Measurements from ENCODE around the gene ZFYVE1. TPM values are rescaled to one million over a fixed set of nuclear protein-coding genes. Genes with fewer than 3 reads are reported as not detected.

The ZFYVE1 gene
- total RNA-seq, 4 donors from 2014 or later = 16.4 to 32.3 (median 23.2) TPM

DNA sequence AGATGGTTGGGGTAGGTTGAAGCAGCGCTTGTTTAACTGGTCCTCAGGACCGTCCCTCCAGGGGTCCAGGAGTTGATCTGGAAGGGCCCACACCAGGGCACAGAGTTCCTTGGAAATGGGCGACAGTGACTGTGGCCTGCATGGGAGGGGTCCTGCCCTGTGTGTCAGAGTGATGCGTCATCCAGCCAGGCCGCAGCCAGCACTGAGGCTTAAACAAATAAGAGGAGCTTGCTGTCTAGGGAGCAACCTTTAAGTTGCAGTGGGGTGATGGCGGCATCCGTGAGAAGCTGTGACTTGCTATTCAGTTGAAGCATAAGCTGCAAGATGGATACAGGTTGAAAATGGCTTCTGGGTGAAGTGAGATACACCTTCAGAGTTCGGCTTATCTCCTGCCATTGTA lies 80.4 kb downstream of the ZFYVE1 start:
- DNase-seq (ENCODE audit: low spot score in 2 of 2) = no peak
- no peak for TF ChIP-seq POLR2A (IDR thresholded peaks at IDR 0.05)
- TF ChIP-seq CTCF (IDR thresholded peaks at IDR 0.05) = no peak
- WGBS, 2 donors = 92 to 96% methylated on average over 8 of the region's 8 CpGs
- intact Hi-C loops (cut with DNase I; ENCODE audit: low total_unique reads) = no loop called here
- no peak overlapping the region for H3K4me3 ChIP-seq (ENCODE audit: low read depth, poor library complexity, severe bottlenecking)

- TF ChIP-seq CTCF (IDR thresholded peaks at IDR 0.05) (no peak), POLR2A (IDR thresholded peaks at IDR 0.05) (no peak)
- 90 to 92% methylated on average over 13 of the region's 13 CpGs for WGBS, 2 donors
- no peak overlapping the region for H3K4me3 ChIP-seq (ENCODE audit: low read depth, poor library complexity, severe bottlenecking)
- intact Hi-C loops (cut with DNase I; ENCODE audit: low total_unique reads) = no loop called here
- no peak for DNase-seq (ENCODE audit: low spot score in 2 of 2)
These were observed 81.4 kb downstream of the ZFYVE1 start for GRCh38 chr14:72945356-72946027.

DNA sequence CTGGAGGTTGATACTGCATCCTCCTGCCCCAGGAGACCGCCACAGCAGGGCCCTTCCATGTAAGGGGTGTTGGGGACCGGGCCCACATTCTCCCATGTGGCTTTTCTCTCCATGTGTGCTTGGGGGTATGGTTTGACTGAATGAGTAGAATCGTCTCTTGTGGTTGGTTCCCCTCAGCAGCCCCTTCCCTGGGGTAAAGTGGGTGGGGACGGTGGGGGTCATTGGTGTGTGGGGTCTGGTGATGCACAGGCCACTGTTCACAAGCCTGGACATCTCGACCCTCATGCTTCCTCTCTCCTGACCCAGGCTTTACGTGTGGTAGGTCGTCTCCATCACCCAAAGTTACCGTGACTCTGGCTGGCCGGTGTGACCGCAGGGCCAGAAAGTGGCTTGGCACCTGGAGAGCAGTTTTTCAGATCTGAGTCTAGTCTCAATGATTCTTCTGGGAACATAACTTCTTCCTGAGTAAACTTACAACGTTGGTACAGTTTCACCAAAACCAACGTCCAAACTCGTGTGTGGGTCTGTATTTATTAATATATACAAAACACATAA lies 83.0 kb downstream of the ZFYVE1 start:
- intact Hi-C loops (cut with DNase I; ENCODE audit: low total_unique reads) = no loop called here
- no peak overlapping the region for H3K4me3 ChIP-seq (ENCODE audit: low read depth, poor library complexity, severe bottlenecking)
- no peak for DNase-seq (ENCODE audit: low spot score in 2 of 2)
- 88 to 97% methylated on average over 13 of the region's 13 CpGs for WGBS, 2 donors
- TF ChIP-seq POLR2A (IDR thresholded peaks at IDR 0.05) = no peak
- TF ChIP-seq CTCF (IDR thresholded peaks at IDR 0.05) = no peak

- no peak overlapping the region for H3K4me3 ChIP-seq (ENCODE audit: low read depth, poor library complexity, severe bottlenecking)
- 90 to 92% methylated on average over 14 of the region's 14 CpGs for WGBS, 2 donors
- intact Hi-C loops (cut with DNase I; ENCODE audit: low total_unique reads) = no loop called here
- DNase-seq (ENCODE audit: low spot score in 2 of 2) = no peak
- TF ChIP-seq POLR2A (IDR thresholded peaks at IDR 0.05) (no peak), CTCF (IDR thresholded peaks at IDR 0.05) (no peak)
These were observed 84.0 kb downstream of the ZFYVE1 start for GRCh38 chr14:72942934-72943333.

DNA sequence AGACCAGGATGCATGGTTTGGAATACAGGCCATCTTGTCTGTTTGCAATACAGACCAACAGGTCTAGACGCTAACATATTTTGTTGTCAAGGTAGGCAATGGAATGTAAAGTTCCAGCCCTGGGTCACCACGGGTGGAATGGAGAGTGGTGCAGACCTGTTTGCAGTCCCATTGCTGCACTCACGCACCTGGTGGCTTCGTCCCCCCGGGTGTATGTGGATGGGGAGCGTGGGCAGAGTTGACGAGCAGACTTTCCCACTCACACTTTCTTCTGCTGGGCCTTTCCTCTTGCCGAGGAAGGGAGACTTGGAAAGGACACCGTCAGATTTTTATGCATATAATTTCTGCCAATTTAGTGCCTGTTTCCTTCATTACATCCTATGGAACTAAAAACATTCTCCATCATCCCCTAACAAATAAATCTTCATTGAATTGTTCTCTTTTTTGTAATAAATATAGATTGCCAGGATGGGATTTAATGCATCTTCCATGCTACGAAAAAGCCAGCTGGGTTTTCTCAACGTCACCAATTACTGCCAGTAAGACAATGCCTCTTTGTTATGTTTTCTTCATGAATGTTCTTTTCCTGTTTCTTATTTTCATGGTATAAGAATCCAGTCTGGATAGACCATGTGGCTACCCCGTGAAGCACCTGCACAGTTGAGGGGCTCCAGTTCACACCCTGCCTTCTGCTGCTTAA lies 85.5 kb downstream of the ZFYVE1 start:
- 84 to 90% methylated on average over 12 of the region's 12 CpGs for WGBS, 2 donors
- intact Hi-C loops (cut with DNase I; ENCODE audit: low total_unique reads) = no loop called here
- H3K4me3 ChIP-seq (ENCODE audit: low read depth, poor library complexity, severe bottlenecking) = no peak overlapping the region
- no peak for DNase-seq (ENCODE audit: low spot score in 2 of 2)
- TF ChIP-seq POLR2A (IDR thresholded peaks at IDR 0.05) = no peak

GRCh38 chr14:72939630-72940029 lies 87.3 kb downstream of the ZFYVE1 start:
- 85 to 90% methylated on average over 10 to 13 of the region's 13 CpGs for WGBS, 2 donors
- no peak for DNase-seq (ENCODE audit: low spot score in 2 of 2)
- no peak overlapping the region for H3K4me3 ChIP-seq (ENCODE audit: low read depth, poor library complexity, severe bottlenecking)
- intact Hi-C loops (cut with DNase I; ENCODE audit: low total_unique reads) = no loop called here
- no peak for TF ChIP-seq POLR2A (IDR thresholded peaks at IDR 0.05)
- no peak for TF ChIP-seq CTCF (IDR thresholded peaks at IDR 0.05)
